HepG2 (cell line): ENCODE measurements around the gene CAMTA2. TPM values are rescaled to one million over a fixed set of nuclear protein-coding genes. Genes with fewer than 3 reads are reported as not detected.

Experiments used
- AHDC1 ChIP-seq: sonication (generic); formaldehyde crosslinking; IDR thresholded peaks from 2 replicates; pipeline ENCODE4 v1.5.1; 2020; ENCODE audit warnings: mild to moderate bottlenecking, missing genetic modification reagents, borderline replicate concordance
- ARID3A ChIP-seq: IDR thresholded peaks from 2 replicates; pipeline ENCODE4 v1.6.1; 2012; ENCODE audit warnings: low read depth, low read length, improper control_type of control experiment
- BATF2 ChIP-seq: sonication (generic); formaldehyde crosslinking; IDR thresholded peaks from 2 replicates; pipeline ENCODE4 v1.8.0; 2022; ENCODE audit warnings: mild to moderate bottlenecking, missing genetic modification reagents, moderate library complexity
- CAMTA2 ChIP-seq: sonication (generic); formaldehyde crosslinking; IDR thresholded peaks from 2 replicates; pipeline ENCODE4 v1.4.0; 2020; ENCODE audit warnings: mild to moderate bottlenecking, missing genetic modification reagents, borderline replicate concordance
- FOXO4 ChIP-seq: sonication (generic); formaldehyde crosslinking; conservative IDR thresholded peaks from 2 replicates; pipeline ENCODE4 v1.8.1; 2023; ENCODE audit warnings: missing genetic modification reagents
- HIVEP1 ChIP-seq: sonication (generic); formaldehyde crosslinking; IDR thresholded peaks from 2 replicates; pipeline ENCODE4 v1.4.0; 2020; ENCODE audit warnings: mild to moderate bottlenecking, missing genetic modification reagents
- IRF9 ChIP-seq: sonication (generic); formaldehyde crosslinking; IDR thresholded peaks from 2 replicates; pipeline ENCODE4 v1.8.0; 2022; ENCODE audit warnings: missing genetic modification reagents, mild to moderate bottlenecking, borderline replicate concordance
- PITX1 ChIP-seq: sonication (generic); formaldehyde crosslinking; IDR thresholded peaks from 2 replicates; pipeline ENCODE4 v1.5.1; 2020; ENCODE audit warnings: mild to moderate bottlenecking, missing genetic modification reagents
- REL ChIP-seq: sonication (generic); formaldehyde crosslinking; conservative IDR thresholded peaks from 2 replicates; pipeline ENCODE4 v1.8.0; 2022; ENCODE audit warnings: mild to moderate bottlenecking, missing genetic modification reagents, moderate library complexity
- XRCC5 ChIP-seq: fragments of 200-400 bp; formaldehyde crosslinking; optimal IDR thresholded peaks from 2 replicates; pipeline ENCODE3; 2017; ENCODE audit warnings: mild to moderate bottlenecking, low read length
- ZNF777 ChIP-seq: sonication (generic); formaldehyde crosslinking; IDR thresholded peaks from 2 replicates; pipeline ENCODE4 v1.4.0; 2020; ENCODE audit warnings: missing genetic modification reagents
- ZSCAN30 ChIP-seq: sonication (generic); formaldehyde crosslinking; IDR thresholded peaks from 2 replicates; pipeline ENCODE4 v1.5.0; 2020; ENCODE audit warnings: mild to moderate bottlenecking, missing genetic modification reagents
- ZXDC ChIP-seq: sonication (generic); formaldehyde crosslinking; IDR thresholded peaks from 2 replicates; pipeline ENCODE4 v1.5.0; 2020; ENCODE audit warnings: mild to moderate bottlenecking, missing genetic modification reagents
- polyA plus RNA-seq, 8 experiments: library from polyadenylated mRNA; depleted of rRNA in 3 of 8; stranded (reverse) in 7 of 8; unstranded in 1 of 8; fragments of >200 nt; fragmentation: Illumina TruSeq in 4 of 8; extraction: Trizol in 4 of 8; gene quantifications; 2 replicates each; pipeline versions ENCODE4 v1.2.1 to v1.2.3, GENCODE V29; 2011 to 2016; ENCODE audit warnings: low read depth in 4 of 8, missing spikeins in 1 of 8, mixed read lengths in 1 of 8; ENCODE audit not compliant: insufficient read depth in 1 of 8
- total RNA-seq, 5 experiments: library from RNA; depleted of rRNA; stranded (reverse); fragments of >200 nt; fragmentation: Illumina TruSeq; extraction: Trizol; gene quantifications; 2 replicates each; pipeline ENCODE4 v1.2.3, GENCODE V29; 2016; ENCODE audit warnings: low read depth in 1 of 5

The CAMTA2 gene
- total and polyA plus RNA-seq, 2 of the 13 experiments (the other 11 are each of a cell fraction or from before 2014, with no cell fraction given), result 4.1 to 7.1 TPM

- TF ChIP-seq FOXO4 (CRISPR knock-in tag), result no peak
- no peak for TF ChIP-seq ZSCAN30 (CRISPR knock-in tag)
- 0 out of 2 replicates have a peak, but pooled peaks have one; percentile 31 for TF ChIP-seq ZNF777 (CRISPR knock-in tag)
- TF ChIP-seq CAMTA2 (CRISPR knock-in tag), result 0 out of 2 replicates have a peak, but pooled peaks have one; percentile 43
- TF ChIP-seq IRF9 (CRISPR knock-in tag), result peak; percentile 45; the same call in 1 of the 2 replicates
- 0 out of 2 replicates have a peak, but pooled peaks have one; percentile 47 for TF ChIP-seq AHDC1 (CRISPR knock-in tag)
- TF ChIP-seq HIVEP1 (CRISPR knock-in tag), result peak; percentile 33; the same call in 1 of the 2 replicates
- TF ChIP-seq BATF2 (CRISPR knock-in tag), result no peak
- TF ChIP-seq ARID3A, result no peak
- TF ChIP-seq PITX1 (CRISPR knock-in tag), result peak; percentile 89
- TF ChIP-seq XRCC5, result peak; percentile 45
- TF ChIP-seq REL (CRISPR knock-in tag), result 0 out of 2 replicates have a peak, but pooled peaks have one; percentile 49
- no peak for TF ChIP-seq ZXDC (CRISPR knock-in tag)
Measured at GRCh38 chr17:4998732-4999429, 11.4 kb upstream of the CAMTA2 start (continued).
